CD14-positive monocyte (primary cell): ENCODE results near the gene TSPAN3. TPM values are rescaled to one million over a fixed set of nuclear protein-coding genes. Genes with fewer than 3 reads are reported as not detected.

Experiments
- DNase-seq, 3 donors: peaks; one replicate each; pipeline ENCODE4 v3.0.0-alpha.2; 2011 to 2022
- H2AFZ ChIP-seq: 2 replicates; pipeline ENCODE4 v1.6.0; 2012; ENCODE audit warnings: mild to moderate bottlenecking, low read depth, low read length, inconsistent platforms; ENCODE audit not compliant: insufficient read depth, poor library complexity, severe bottlenecking
- H3K27ac ChIP-seq, 2 donors: 1 replicate in 1 of 2; 2 replicates in 1 of 2; pipeline ENCODE4 v1.5.1; 2012 to 2013; ENCODE audit warnings: low read length in 2 of 2, control low read depth in 1 of 2, inconsistent platforms in 1 of 2, low read depth in 1 of 2, mild to moderate bottlenecking in 1 of 2
- H3K27me3 ChIP-seq, 2 donors: one replicate each; pipeline versions ENCODE4 v1.6.0 to v1.6.1; 2011 to 2013; ENCODE audit warnings: low read length in 2 of 2; ENCODE audit not compliant: control insufficient read depth in 2 of 2, insufficient read depth in 2 of 2
- H3K36me3 ChIP-seq, 2 donors: replicated peaks in 1 of 2; 1 replicate in 1 of 2; 2 replicates in 1 of 2; pipeline versions ENCODE4 v1.5.1 to v1.6.1; 2012 to 2013; ENCODE audit warnings: low read length in 2 of 2, control low read depth in 1 of 2, inconsistent platforms in 1 of 2, mild to moderate bottlenecking in 1 of 2; ENCODE audit not compliant: insufficient read depth in 2 of 2, control insufficient read depth in 1 of 2
- H3K4me1 ChIP-seq, 2 donors: 1 replicate in 1 of 2; 2 replicates in 1 of 2; pipeline versions ENCODE4 v1.5.1 to v1.6.1; 2012 to 2013; ENCODE audit warnings: low read length in 2 of 2, control low read depth in 1 of 2, inconsistent platforms in 1 of 2, mild to moderate bottlenecking in 1 of 2, moderate library complexity in 1 of 2; ENCODE audit not compliant: insufficient read depth in 2 of 2, control insufficient read depth in 1 of 2
- H3K4me2 ChIP-seq: replicated peaks from 2 replicates; pipeline ENCODE3; 2012; ENCODE audit warnings: low read length, moderate library complexity, mild to moderate bottlenecking; ENCODE audit not compliant: poor library complexity, severe bottlenecking; ENCODE audit errors: extremely low read depth
- H3K4me3 ChIP-seq, 3 experiments: fragments of 200-600 bp in 1 of 3; sonication (generic) in 1 of 3; replicated peaks in 1 of 3; 1 replicate in 2 of 3; 2 replicates in 1 of 3; pipeline ENCODE4 v1.5.1; 2011 to 2013; ENCODE audit warnings: low read length in 3 of 3, mild to moderate bottlenecking in 3 of 3, control low read depth in 2 of 3, low read depth in 2 of 3, inconsistent platforms in 1 of 3, moderate library complexity in 1 of 3
- H3K79me2 ChIP-seq: 2 replicates; pipeline ENCODE4 v1.6.0; 2012; ENCODE audit warnings: mild to moderate bottlenecking, control low read depth, inconsistent platforms, low read length, moderate library complexity; ENCODE audit not compliant: insufficient read depth
- H3K9ac ChIP-seq: 2 replicates; pipeline ENCODE4 v1.6.0; 2017; ENCODE audit warnings: low read length, mild to moderate bottlenecking; ENCODE audit not compliant: insufficient read depth, poor library complexity, severe bottlenecking
- H3K9me3 ChIP-seq, 2 donors: replicated peaks in 1 of 2; 1 replicate in 1 of 2; 2 replicates in 1 of 2; pipeline versions ENCODE4 v1.5.1 to v1.6.1; 2012 to 2013; ENCODE audit warnings: low read length in 2 of 2, control low read depth in 1 of 2; ENCODE audit not compliant: control insufficient read depth in 1 of 2, insufficient read depth in 1 of 2
- H4K20me1 ChIP-seq: 2 replicates; pipeline ENCODE4 v1.6.0; 2012; ENCODE audit warnings: mild to moderate bottlenecking, low read length, control low read depth, moderate library complexity; ENCODE audit not compliant: insufficient read depth
- H3K27ac Mint-ChIP-seq, 7 donors: one replicate each; pipeline ENCODE4 v1.8.0; 2020; ENCODE audit warnings: mild to moderate bottlenecking in 7 of 7, mixed read lengths in 7 of 7, moderate library complexity in 6 of 7, inconsistent platforms in 2 of 7
- H3K27me3 Mint-ChIP-seq, 3 donors: one replicate each; pipeline ENCODE4 v1.8.0; 2021 to 2022; ENCODE audit warnings: low read depth in 3 of 3, mild to moderate bottlenecking in 3 of 3, mixed read lengths in 3 of 3, moderate library complexity in 3 of 3, inconsistent platforms in 1 of 3
- H3K36me3 Mint-ChIP-seq, 2 donors: one replicate each; pipeline ENCODE4 v1.8.0; 2020; ENCODE audit warnings: mixed read lengths in 2 of 2, inconsistent platforms in 1 of 2, mild to moderate bottlenecking in 1 of 2
- H3K4me1 Mint-ChIP-seq: one replicate; pipeline ENCODE4 v1.8.0; 2020; ENCODE audit warnings: mild to moderate bottlenecking, mixed read lengths
- H3K4me3 Mint-ChIP-seq, 2 donors: one replicate each; pipeline ENCODE4 v1.8.0; 2020; ENCODE audit warnings: mild to moderate bottlenecking in 2 of 2, mixed read lengths in 2 of 2, moderate library complexity in 1 of 2
- H3K9me3 Mint-ChIP-seq, 7 donors: one replicate each; pipeline ENCODE4 v1.8.0; 2020 to 2022; ENCODE audit warnings: mixed read lengths in 7 of 7, mild to moderate bottlenecking in 6 of 7, moderate library complexity in 6 of 7, inconsistent platforms in 2 of 7
- CTCF ChIP-seq: fragments of 200-600 bp; IDR thresholded peaks from one replicate; pipeline ENCODE4 v1.8.0; 2022; ENCODE audit warnings: antibody characterized with exemption, mild to moderate bottlenecking
- WGBS: methylation state at CpG from one replicate; pipeline ENCODE4 v1.1.5; 2013; ENCODE audit warnings: missing lambda C conversion rate; ENCODE audit not compliant: insufficient coverage; 5-methylcytosine and 5-hydroxymethylcytosine counted together
- intact Hi-C, 2 donors: fragments of 100-400 bp; cut with micrococcal nuclease; formaldehyde crosslinking; loops; one replicate each; pipeline versions ENCODE4 v1.15.0 to v1.15.1; 2023
- polyA plus RNA-seq, 3 donors: library from polyadenylated mRNA; depleted of rRNA in 1 of 3; unstranded in 2 of 3; stranded (reverse) in 1 of 3; fragments of 300-500 nt in 2 of 3; fragments of >200 nt in 1 of 3; fragmentation: Illumina TruSeq in 2 of 3; gene quantifications; 1 replicate in 2 of 3; 2 replicates in 1 of 3; pipeline ENCODE4 v1.2.3, GENCODE V29; 2012 to 2021

The TSPAN3 gene
- polyA plus RNA-seq, 3 donors: 26.0 to 68.0 (median 53.2) TPM

GRCh38 chr15:77014132-77015081 is 56.5 kb downstream of the TSPAN3 start:
- Mint-ChIP-seq H3K27ac (peak overlapping the region; percentile 63 to 94 (median 92)), H3K9me3 (no peaks in the 10 kb centered on the region), H3K27me3 (peaks cover 0 to 2% (median 0%) of the 10 kb centered on the region in 3 donors), H3K4me3 (peak overlapping the region in 1 of 2 donors; percentile 60), H3K36me3 (peaks cover 47 to 76% of the 10 kb centered on the region in 2 donors), H3K4me1 (peaks cover 96% of the 10 kb centered on the region)
- peaks cover 100% of the 10 kb centered on the region for H3K79me2 ChIP-seq
- peaks cover 87 to 97% of the 10 kb centered on the region in 2 donors for H3K4me1 ChIP-seq
- H2AFZ ChIP-seq: peak overlapping the region; percentile 43
- H3K27ac ChIP-seq: peak overlapping the region; percentile 67 to 83
- TF ChIP-seq CTCF: no peak
- intact Hi-C loops: no loop called here
- peak overlapping the region; percentile 44 for H3K9ac ChIP-seq
- H3K36me3 ChIP-seq: peaks cover 41 to 53% of the 10 kb centered on the region in 2 donors
- H3K4me3 ChIP-seq: peak overlapping the region in 1 of 3 experiments; percentile 47
- H3K9me3 ChIP-seq: no peaks in the 10 kb centered on the region
- H3K4me2 ChIP-seq: peak overlapping the region; percentile 66
- H4K20me1 ChIP-seq: peaks cover 100% of the 10 kb centered on the region
- no peaks in the 10 kb centered on the region for H3K27me3 ChIP-seq
- 53% methylated on average over 14 of the region's 23 CpGs for WGBS
- peak; percentile 76 to 80 (median 79) for DNase-seq

DNA sequence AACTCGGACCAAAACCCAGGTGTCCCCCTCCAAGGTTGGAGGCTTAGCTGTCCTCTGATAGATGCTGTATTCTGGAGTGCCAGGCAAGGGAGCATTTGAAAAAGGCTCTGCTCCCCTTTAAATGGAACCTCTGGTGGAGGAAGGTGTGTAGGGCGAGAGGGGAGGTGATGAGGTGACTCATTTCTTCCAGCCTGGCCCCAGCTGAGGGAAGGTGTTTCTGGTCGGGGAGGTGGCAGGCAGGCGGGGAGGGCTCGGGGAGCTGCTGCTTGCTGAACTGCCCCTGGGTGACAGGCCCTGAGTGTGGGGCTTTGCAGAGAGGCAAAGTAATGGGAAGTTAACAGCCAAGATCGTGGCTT is 57.2 kb downstream of the TSPAN3 start:
- H3K27me3 ChIP-seq: no peaks in the 10 kb centered on the region
- no peak overlapping the region for H2AFZ ChIP-seq
- no peak for TF ChIP-seq CTCF
- peaks cover 100% of the 10 kb centered on the region for H4K20me1 ChIP-seq
- 53% methylated on average over 5 of the region's 6 CpGs for WGBS
- peaks cover 0 to 2% (median 0%) of the 10 kb centered on the region in 3 donors for H3K27me3 Mint-ChIP-seq
- no peaks in the 10 kb centered on the region for H3K9me3 ChIP-seq
- H3K4me2 ChIP-seq: peak overlapping the region; percentile 66
- peaks cover 100% of the 10 kb centered on the region for H3K79me2 ChIP-seq
- peaks cover 42 to 76% of the 10 kb centered on the region in 2 donors for H3K36me3 Mint-ChIP-seq
- peak overlapping the region; percentile 63 to 94 (median 92) for H3K27ac Mint-ChIP-seq
- H3K4me3 Mint-ChIP-seq: peak overlapping the region in 1 of 2 donors; percentile 63
- peak overlapping the region; percentile 44 for H3K9ac ChIP-seq
- peaks cover 40 to 53% of the 10 kb centered on the region in 2 donors for H3K36me3 ChIP-seq
- H3K27ac ChIP-seq: peak overlapping the region; percentile 67 to 83
- H3K4me1 ChIP-seq: peaks cover 86 to 97% of the 10 kb centered on the region in 2 donors
- no peak for DNase-seq
- intact Hi-C loops: no loop called here
- H3K4me1 Mint-ChIP-seq: peaks cover 94% of the 10 kb centered on the region
- peak overlapping the region in 1 of 3 experiments; percentile 47 for H3K4me3 ChIP-seq
- no peaks in the 10 kb centered on the region for H3K9me3 Mint-ChIP-seq
